Spleen (tissue), 7 donors: ENCODE results near the gene RNF212.

Experiments used
- POLR2A ChIP-seq, 3 donors: fragments of 450-650 bp; IDR thresholded peaks; one replicate each; pipeline ENCODE4 v1.5.1; 2017; ENCODE audit warnings: antibody characterized with exemption in 3 of 3, mild to moderate bottlenecking in 1 of 3
- TF ChIP-seq, protein P1 (sequence below), 11 experiments: fragments of 200-600 bp in 7 of 11; fragments of 450-650 bp in 4 of 11; sonication (generic) in 4 of 11; IDR thresholded peaks in 8 of 11; conservative IDR thresholded peaks in 3 of 11; 1 replicate in 7 of 11; 2 replicates in 4 of 11; pipeline versions ENCODE4 v1.4.0 to v1.8.0; 2016 to 2021; ENCODE audit warnings: antibody characterized with exemption in 11 of 11, inconsistent platforms in 4 of 11, mild to moderate bottlenecking in 1 of 11
- donor health status: DM: no; HTN: no; CAD: no; lungs with moderate emphysema.
- donor health status: DM: no; HTN: no; CAD: no.
- donor health status: DM: no; HTN: no; CAD: no.

DNA sequence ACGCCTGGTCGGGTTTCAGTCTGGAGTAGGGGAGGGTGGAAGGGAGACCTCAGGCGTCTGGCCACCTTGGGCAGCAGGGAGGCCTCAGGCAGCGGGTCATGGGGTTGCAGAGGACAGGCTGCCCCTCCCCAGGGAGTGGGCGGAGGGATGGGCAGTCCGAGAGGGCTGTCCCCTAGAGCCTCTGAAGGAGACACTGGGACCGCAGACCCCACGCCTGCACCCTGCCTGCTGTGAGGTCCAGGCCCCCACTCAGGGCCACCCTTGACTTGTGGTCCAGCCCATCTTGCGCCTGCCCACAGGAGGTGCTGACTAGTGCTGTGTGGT lies 85.5 kb downstream of the RNF212 start:
- TF ChIP-seq, protein P1, sequence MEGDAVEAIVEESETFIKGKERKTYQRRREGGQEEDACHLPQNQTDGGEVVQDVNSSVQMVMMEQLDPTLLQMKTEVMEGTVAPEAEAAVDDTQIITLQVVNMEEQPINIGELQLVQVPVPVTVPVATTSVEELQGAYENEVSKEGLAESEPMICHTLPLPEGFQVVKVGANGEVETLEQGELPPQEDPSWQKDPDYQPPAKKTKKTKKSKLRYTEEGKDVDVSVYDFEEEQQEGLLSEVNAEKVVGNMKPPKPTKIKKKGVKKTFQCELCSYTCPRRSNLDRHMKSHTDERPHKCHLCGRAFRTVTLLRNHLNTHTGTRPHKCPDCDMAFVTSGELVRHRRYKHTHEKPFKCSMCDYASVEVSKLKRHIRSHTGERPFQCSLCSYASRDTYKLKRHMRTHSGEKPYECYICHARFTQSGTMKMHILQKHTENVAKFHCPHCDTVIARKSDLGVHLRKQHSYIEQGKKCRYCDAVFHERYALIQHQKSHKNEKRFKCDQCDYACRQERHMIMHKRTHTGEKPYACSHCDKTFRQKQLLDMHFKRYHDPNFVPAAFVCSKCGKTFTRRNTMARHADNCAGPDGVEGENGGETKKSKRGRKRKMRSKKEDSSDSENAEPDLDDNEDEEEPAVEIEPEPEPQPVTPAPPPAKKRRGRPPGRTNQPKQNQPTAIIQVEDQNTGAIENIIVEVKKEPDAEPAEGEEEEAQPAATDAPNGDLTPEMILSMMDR (IDR thresholded peaks at IDR 0.05 in 8 of 11, conservative IDR thresholded peaks at IDR 0.05 in 3 of 11): no peak
- TF ChIP-seq POLR2A (IDR thresholded peaks at IDR 0.05): no peak
